ENCODE results near the gene PLA2G4C.

DNA sequence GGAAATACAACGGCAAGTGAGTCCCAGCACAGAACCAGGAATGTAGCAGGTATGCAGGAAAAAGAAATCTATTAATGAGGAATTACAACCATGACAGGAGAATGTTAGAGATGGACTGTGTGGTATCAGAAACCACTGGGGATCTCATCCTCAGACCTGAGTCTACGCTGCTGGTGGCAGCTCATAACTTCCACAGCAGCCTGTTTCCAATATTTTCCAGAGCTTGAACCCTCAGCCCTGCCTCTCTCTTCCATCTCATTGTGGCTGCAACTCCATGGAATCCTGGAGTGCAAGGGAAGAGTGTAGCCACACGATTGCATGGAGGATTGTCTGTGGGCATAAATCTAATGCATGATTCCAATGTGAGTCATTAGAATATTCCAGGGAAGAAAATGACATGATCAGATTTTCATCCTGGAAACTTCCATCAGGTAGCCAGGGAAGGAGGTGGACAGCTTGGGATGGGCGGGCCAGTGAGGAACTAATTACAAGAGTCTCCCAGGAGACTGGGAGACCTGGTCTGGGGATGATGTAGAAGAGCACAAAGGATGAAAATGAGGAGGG lies 14.9 kb downstream of the PLA2G4C start:
- TF ChIP-seq ZBTB7A (IDR thresholded peaks at IDR 0.05; ENCODE audit: low read depth) (no peak), TAF1 (IDR thresholded peaks at IDR 0.05; ENCODE audit: low read depth) (no peak)
